Measurements from ENCODE around the gene HACD3.

The HACD3 gene, protein sequence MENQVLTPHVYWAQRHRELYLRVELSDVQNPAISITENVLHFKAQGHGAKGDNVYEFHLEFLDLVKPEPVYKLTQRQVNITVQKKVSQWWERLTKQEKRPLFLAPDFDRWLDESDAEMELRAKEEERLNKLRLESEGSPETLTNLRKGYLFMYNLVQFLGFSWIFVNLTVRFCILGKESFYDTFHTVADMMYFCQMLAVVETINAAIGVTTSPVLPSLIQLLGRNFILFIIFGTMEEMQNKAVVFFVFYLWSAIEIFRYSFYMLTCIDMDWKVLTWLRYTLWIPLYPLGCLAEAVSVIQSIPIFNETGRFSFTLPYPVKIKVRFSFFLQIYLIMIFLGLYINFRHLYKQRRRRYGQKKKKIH

DNA sequence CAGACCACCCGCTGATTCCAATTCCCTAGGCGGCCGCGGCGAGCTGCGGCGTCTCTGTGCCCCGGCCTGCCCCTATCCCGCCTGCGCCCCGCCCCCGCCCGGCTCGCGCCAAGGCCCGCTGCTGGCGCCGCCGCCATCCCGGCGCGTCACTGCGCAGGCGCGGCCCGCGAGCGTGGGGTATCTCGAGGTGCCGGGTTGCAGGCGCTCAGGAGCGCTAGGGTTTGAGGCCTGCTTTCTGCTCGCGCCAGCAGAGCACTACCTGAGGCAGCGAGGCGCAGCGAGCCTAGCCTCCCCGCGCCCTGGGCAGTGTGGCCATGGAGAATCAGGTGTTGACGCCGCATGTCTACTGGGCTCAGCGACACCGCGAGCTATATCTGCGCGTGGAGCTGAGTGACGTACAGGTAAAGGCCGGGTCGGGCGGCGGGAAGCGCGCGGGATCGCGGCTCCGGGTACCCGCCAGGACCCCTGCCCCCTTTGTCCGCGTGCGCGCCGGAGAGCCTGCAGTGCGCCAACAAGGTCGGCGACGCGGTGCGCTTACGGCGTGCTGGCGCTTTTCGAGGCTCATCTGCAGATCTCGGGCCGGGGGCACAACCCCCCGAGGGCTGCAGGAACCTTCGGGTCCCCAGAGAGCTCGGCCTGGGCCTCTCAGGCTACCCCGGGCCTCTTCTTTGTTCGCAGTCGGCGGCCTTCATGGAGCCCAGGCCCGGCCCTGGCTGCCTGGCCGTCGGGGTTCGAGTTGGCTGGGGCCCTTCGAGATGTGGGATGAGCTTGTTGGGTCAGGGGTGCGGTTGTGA, at the start of gene HACD3:
TSS of gene HACD3 (plus strand) at position 146 of the 794 bp plus-strand sequence. CDS start at position 315, 169 bp downstream.
- TF ChIP-seq, protein P1, sequence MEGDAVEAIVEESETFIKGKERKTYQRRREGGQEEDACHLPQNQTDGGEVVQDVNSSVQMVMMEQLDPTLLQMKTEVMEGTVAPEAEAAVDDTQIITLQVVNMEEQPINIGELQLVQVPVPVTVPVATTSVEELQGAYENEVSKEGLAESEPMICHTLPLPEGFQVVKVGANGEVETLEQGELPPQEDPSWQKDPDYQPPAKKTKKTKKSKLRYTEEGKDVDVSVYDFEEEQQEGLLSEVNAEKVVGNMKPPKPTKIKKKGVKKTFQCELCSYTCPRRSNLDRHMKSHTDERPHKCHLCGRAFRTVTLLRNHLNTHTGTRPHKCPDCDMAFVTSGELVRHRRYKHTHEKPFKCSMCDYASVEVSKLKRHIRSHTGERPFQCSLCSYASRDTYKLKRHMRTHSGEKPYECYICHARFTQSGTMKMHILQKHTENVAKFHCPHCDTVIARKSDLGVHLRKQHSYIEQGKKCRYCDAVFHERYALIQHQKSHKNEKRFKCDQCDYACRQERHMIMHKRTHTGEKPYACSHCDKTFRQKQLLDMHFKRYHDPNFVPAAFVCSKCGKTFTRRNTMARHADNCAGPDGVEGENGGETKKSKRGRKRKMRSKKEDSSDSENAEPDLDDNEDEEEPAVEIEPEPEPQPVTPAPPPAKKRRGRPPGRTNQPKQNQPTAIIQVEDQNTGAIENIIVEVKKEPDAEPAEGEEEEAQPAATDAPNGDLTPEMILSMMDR (IDR thresholded peaks at IDR 0.05; ENCODE audit: extremely low read depth, missing control alignments): no peak
- peak; percentile 98 for DNase-seq (ENCODE audit: low spot score)

DNA sequence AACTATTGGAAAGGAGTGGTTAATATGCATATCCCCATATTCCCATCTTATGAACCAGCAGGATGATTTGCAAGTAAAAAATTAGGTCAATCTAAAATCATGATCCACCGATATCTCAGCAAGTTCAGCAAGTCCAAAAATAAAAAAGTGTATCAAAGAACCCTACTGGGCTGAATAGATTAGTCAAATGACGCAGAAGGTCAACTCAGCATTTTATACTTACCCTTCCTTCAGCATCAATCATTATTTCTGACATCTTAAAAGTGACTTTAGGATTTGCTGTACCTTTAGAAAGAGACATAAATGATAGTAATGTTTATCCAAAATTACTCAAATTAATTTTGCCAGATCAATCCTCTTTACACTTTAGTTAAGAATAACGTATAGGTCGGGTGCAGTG, 45.4 kb upstream of the HACD3 start:
- DNase-seq (ENCODE audit: low spot score): no peak
- TF ChIP-seq, protein P1 (IDR thresholded peaks at IDR 0.05; ENCODE audit: extremely low read depth, missing control alignments): no peak

DNA sequence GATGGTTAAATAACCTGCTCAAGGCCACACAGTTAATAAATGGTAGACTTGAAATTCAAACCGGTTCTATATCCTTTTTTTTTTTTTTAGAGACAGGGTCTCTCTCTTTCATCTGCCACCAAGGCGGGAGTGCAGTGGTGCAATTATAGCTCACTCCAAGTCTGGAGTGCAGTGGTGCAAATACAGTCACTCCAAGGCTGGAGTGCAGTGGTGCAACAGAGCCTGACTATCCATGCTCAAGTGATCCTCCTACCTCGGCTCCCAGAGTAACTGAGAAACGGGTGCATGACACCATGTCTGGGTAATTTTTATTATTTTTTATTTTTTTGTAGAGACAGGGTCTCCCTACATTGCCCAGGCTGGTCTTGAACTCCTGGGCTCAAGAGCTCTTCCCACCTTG, 36.2 kb upstream of the HACD3 start:
- TF ChIP-seq, protein P1 (IDR thresholded peaks at IDR 0.05; ENCODE audit: extremely low read depth, missing control alignments): no peak
- no peak for DNase-seq (ENCODE audit: low spot score)

DNA sequence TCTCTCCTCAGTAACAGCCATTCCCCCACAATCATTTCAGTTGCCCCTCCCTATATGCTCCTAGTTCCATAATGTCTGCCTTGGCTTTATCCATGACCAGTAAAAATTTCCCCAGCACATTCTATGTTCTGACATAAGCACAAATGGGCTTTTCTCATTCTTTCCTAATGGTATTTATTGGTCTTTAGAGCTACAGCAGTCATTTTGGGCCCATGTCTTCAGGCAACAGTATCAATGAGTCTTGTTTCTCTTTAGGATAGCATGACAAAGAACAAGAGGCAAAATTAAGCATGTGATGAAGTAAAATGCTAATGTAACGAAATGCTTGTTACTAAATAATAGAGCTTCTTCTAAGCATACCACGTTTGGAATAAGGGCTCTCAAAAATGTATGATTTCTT, 20.9 kb upstream of the HACD3 start:
- TF ChIP-seq, protein P1 (IDR thresholded peaks at IDR 0.05; ENCODE audit: extremely low read depth, missing control alignments): no peak
- no peak for DNase-seq (ENCODE audit: low spot score)

DNA sequence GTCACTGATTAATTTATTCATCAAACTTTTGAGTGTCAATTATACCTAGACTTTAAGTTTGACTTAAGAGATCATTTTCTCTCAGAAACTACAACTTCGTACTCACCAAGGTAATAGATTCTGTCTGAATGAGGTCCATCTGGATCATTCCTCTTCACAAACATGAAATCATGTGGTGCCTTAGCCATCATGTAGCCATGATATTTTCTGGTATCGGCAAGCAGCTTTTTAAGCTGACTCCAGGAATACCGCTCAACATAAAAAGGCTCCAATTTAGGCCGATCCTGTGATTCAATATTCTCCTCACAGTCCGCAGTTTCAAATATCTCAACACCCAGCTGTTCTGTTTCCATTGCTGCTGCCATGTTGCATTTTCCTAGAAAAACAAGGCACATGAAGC, 18.1 kb upstream of the HACD3 start:
- no peak for DNase-seq (ENCODE audit: low spot score)

DNA sequence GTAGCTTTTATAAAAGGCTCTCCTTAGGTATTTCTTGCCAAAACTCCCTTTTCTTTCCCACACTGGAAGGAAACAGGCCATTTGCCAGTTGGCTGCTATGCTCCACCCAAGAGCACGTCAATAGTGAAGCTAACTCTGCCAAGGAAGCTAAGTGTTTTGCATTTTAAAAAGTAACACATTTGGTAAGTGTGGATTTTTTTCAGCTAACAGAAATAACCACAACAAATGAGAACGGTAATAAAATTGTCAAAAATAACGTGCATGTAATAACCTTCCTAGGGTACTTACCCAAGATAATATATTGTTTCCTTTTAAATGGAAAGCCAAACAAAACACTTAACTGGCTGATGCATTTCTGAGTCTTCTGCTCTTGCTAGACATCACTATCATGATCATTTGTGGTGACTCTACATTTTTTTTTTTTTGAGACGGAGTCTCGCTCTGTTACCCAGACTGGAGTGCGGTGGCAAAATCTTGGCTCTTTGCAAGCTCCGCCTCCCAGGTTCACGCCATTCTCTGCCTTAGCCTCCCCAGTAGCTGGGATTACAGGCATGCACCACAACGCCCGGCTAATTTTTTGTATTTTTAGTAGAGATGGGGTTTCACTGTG, 17.4 kb upstream of the HACD3 start:
- no peak for DNase-seq (ENCODE audit: low spot score)
- TF ChIP-seq, protein P1 (IDR thresholded peaks at IDR 0.05; ENCODE audit: extremely low read depth, missing control alignments): no peak

More for the DNA sequence above, 18.1 kb upstream of the HACD3 start:
- TF ChIP-seq, protein P1 (IDR thresholded peaks at IDR 0.05; ENCODE audit: extremely low read depth, missing control alignments): no peak
